Endothelial cell of umbilical vein (primary cell): ENCODE data around the gene RLIM. TPM values are rescaled to one million over a fixed set of nuclear protein-coding genes. Genes with fewer than 3 reads are reported as not detected.

Source experiments
- BruUV-seq: library from RNA; stranded (reverse); fragments of 400-500 nt; replicated peaks from 2 replicates; lab custom pipeline; 2021; lab: Mats Ljungman, UMichigan
- CTCF ChIA-PET: fragments of 300-600, 350-600 bp; sonication (Branson Sonifier 250); formaldehyde crosslinking; loops from one replicate; lab custom pipeline; 2021; ENCODE audit warnings: antibody characterized with exemption, inconsistent platforms; lab: Charles Lee
- POLR2A ChIA-PET: fragments of 300-600, 350-600 bp; sonication (Branson Sonifier 250); formaldehyde crosslinking; loops from one replicate; lab custom pipeline; 2021; ENCODE audit warnings: antibody characterized with exemption, inconsistent platforms; lab: Charles Lee
- DNase-seq: peaks from one replicate; pipeline ENCODE4 v3.0.0-alpha.2; 2011; ENCODE audit warnings: low read depth, low spot score
- FAIRE-seq: peaks from 2 replicates; lab custom pipeline; 2011; peaks lifted over from hg19 to GRCh38; lab: Jason Lieb, UNC
- H2AFZ ChIP-seq: 2 replicates; pipeline ENCODE4 v1.6.0; 2012; ENCODE audit warnings: low read depth, low read length, control low read depth, inconsistent platforms
- H3K27ac ChIP-seq: 2 replicates; pipeline ENCODE4 v1.5.1; 2011; ENCODE audit warnings: low read depth, mild to moderate bottlenecking, control low read depth, low read length, moderate library complexity; ENCODE audit not compliant: insufficient read depth
- H3K27me3 ChIP-seq, 2 experiments: 2 replicates each; pipeline versions ENCODE4 v1.6.0 to v1.6.1; 2011; ENCODE audit warnings: low read length in 2 of 2, mixed read lengths in 1 of 2; ENCODE audit not compliant: control insufficient read depth in 2 of 2, insufficient read depth in 2 of 2
- H3K36me3 ChIP-seq, 2 experiments: 2 replicates in 1 of 2; 3 replicates in 1 of 2; pipeline ENCODE4 v1.5.1; 2011; ENCODE audit warnings: low read length in 2 of 2, mild to moderate bottlenecking in 1 of 2, moderate library complexity in 1 of 2; ENCODE audit not compliant: control insufficient read depth in 2 of 2, insufficient read depth in 2 of 2; ENCODE audit errors: extremely low read depth in 1 of 2
- H3K4me1 ChIP-seq: 3 replicates; pipeline ENCODE4 v1.5.1; 2011; ENCODE audit warnings: mild to moderate bottlenecking, low read length; ENCODE audit not compliant: control insufficient read depth, insufficient read depth; ENCODE audit errors: extremely low read depth
- H3K4me2 ChIP-seq: 2 replicates; pipeline ENCODE4 v1.6.1; 2011; ENCODE audit warnings: low read length, control low read depth, mixed read lengths; ENCODE audit not compliant: insufficient read depth
- H3K4me3 ChIP-seq, 3 experiments: fragments of 200-600 bp in 1 of 3; sonication (generic), shearing (Covaris generic) in 1 of 3; replicated peaks in 1 of 3; 2 replicates each; pipeline ENCODE4 v1.5.1; 2011 to 2016; ENCODE audit warnings: control low read depth in 3 of 3, low read length in 3 of 3, mild to moderate bottlenecking in 2 of 3, inconsistent platforms in 1 of 3, low read depth in 1 of 3, moderate library complexity in 1 of 3; ENCODE audit not compliant: insufficient read depth in 1 of 3
- H3K79me2 ChIP-seq: 2 replicates; pipeline ENCODE4 v1.6.0; 2012; ENCODE audit warnings: low read length, inconsistent platforms; ENCODE audit not compliant: control insufficient read depth, insufficient read depth
- H3K9ac ChIP-seq: replicated peaks from 2 replicates; pipeline ENCODE3; 2011; ENCODE audit warnings: low read length, control low read depth; ENCODE audit not compliant: insufficient read depth; ENCODE audit errors: extremely low read depth
- H3K9me1 ChIP-seq: replicated peaks from 3 replicates; pipeline ENCODE4 v1.6.0; 2011; ENCODE audit warnings: mild to moderate bottlenecking, low read length; ENCODE audit not compliant: control insufficient read depth, insufficient read depth; ENCODE audit errors: extremely low read depth
- H3K9me3 ChIP-seq: replicated peaks from 2 replicates; pipeline ENCODE4 v1.5.1; 2012; ENCODE audit warnings: low read length, inconsistent platforms; ENCODE audit not compliant: control insufficient read depth, insufficient read depth
- H4K20me1 ChIP-seq: replicated peaks from 2 replicates; pipeline ENCODE3; 2011; ENCODE audit warnings: mild to moderate bottlenecking, low read length; ENCODE audit not compliant: control insufficient read depth, insufficient read depth; ENCODE audit errors: extremely low read depth
- GATA2 ChIP-seq: IDR thresholded peaks from 2 replicates; pipeline ENCODE4 v1.7.0; 2011; ENCODE audit warnings: low read depth, mild to moderate bottlenecking, moderate library complexity, mixed read lengths, low read length; ENCODE audit not compliant: insufficient read length, insufficient read depth
- POLR2AphosphoS5 ChIP-seq: IDR thresholded peaks from 2 replicates; pipeline ENCODE4 v1.6.1; 2012; ENCODE audit warnings: low read depth, mild to moderate bottlenecking, control low read depth, low read length, moderate library complexity; ENCODE audit not compliant: insufficient read depth
- dilution Hi-C: fragments of 300-500 bp; cut with MboI; formaldehyde crosslinking; loops from one replicate; pipeline ENCODE4 v1.15.0; 2019; ENCODE audit warnings: low sequenced_read_pairs; ENCODE audit not compliant: extremely low pct_ligation_motif_present
- intact Hi-C: fragments of 100-400 bp; cut with micrococcal nuclease; formaldehyde crosslinking; loops from one replicate; pipeline ENCODE4 v1.10.0; 2022
- polyA plus RNA-seq, 4 experiments: library from polyadenylated mRNA; depleted of rRNA in 3 of 4; stranded (reverse) in 3 of 4; unstranded in 1 of 4; fragments of >200 nt; gene quantifications; 2 replicates each; pipeline versions ENCODE4 v1.2.1 to v1.2.3, GENCODE V29; 2011 to 2012; ENCODE audit warnings: missing spikeins in 1 of 4
- total RNA-seq: library from RNA; stranded (reverse); gene quantifications from 2 replicates; pipeline ENCODE4 v1.2.3, GENCODE V29; 2021
- TF ChIP-seq, protein P1 (sequence below), 2 donors: IDR thresholded peaks; 1 replicate in 1 of 2; 2 replicates in 1 of 2; pipeline ENCODE4 v1.5.1; 2011; ENCODE audit warnings: low read length in 2 of 2, mild to moderate bottlenecking in 2 of 2, moderate library complexity in 2 of 2, control low read depth in 1 of 2, inconsistent platforms in 1 of 2, low read depth in 1 of 2; ENCODE audit not compliant: insufficient read depth in 1 of 2; ENCODE audit errors: extremely low read depth in 1 of 2

The RLIM gene
- total and polyA plus RNA-seq, 2 donors (not counting 3 experiments of a cell fraction or from before 2014, with no cell fraction given) = 8.2 to 40.1 TPM

DNA sequence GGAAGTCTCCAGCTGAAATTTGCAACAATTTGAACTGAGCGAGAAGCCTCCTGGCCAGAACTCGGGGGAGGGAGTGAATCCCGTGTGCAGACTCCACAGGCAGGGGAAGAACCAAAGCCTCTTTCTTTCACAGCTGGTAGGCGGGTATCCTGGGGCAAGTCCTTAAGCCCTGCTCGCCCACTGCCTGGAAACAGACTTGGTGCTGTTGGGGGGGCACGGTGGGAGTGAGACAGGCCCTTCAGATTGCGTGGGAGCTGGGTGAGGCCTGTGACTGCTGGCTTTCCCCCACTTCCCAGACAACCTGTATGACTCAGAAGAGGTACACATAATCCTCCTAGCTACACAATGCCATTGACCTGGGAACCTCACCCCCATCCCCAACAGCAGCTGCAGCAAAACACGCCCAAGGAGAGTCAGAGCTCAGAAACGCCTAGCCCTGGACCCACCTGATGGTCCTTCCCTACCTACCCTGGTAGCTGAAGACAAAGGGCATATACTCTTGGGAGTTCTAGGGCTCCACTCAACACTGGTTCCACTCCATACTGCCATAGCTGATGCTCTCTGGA lies 22.4 kb upstream of the RLIM start:
- H3K9me3 ChIP-seq = no peaks in the 10 kb centered on the region
- no peak overlapping the region for H2AFZ ChIP-seq
- no TSS peak for BruUV-seq
- ChIA-PET CTCF (no interaction called here), POLR2A (no interaction called here)
- H3K27me3 ChIP-seq = no peaks in the 10 kb centered on the region
- FAIRE-seq = no peak
- dilution Hi-C loops (no loop called here), intact Hi-C loops (no loop called here)
- no peak overlapping the region for H3K27ac ChIP-seq
- H3K4me3 ChIP-seq = no peak overlapping the region
- DNase-seq = no peak
- no peak overlapping the region for H3K4me2 ChIP-seq
- no peaks in the 10 kb centered on the region for H3K4me1 ChIP-seq
- H3K9me1 ChIP-seq = no peaks in the 10 kb centered on the region
- no peaks in the 10 kb centered on the region for H3K36me3 ChIP-seq
- TF ChIP-seq POLR2AphosphoS5 = no peak
- TF ChIP-seq GATA2 = no peak
- TF ChIP-seq, protein P1, sequence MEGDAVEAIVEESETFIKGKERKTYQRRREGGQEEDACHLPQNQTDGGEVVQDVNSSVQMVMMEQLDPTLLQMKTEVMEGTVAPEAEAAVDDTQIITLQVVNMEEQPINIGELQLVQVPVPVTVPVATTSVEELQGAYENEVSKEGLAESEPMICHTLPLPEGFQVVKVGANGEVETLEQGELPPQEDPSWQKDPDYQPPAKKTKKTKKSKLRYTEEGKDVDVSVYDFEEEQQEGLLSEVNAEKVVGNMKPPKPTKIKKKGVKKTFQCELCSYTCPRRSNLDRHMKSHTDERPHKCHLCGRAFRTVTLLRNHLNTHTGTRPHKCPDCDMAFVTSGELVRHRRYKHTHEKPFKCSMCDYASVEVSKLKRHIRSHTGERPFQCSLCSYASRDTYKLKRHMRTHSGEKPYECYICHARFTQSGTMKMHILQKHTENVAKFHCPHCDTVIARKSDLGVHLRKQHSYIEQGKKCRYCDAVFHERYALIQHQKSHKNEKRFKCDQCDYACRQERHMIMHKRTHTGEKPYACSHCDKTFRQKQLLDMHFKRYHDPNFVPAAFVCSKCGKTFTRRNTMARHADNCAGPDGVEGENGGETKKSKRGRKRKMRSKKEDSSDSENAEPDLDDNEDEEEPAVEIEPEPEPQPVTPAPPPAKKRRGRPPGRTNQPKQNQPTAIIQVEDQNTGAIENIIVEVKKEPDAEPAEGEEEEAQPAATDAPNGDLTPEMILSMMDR (IDR thresholded peaks at IDR 0.05; ENCODE audit: extremely low read depth in 1 of 2, insufficient read depth in 1 of 2, low read depth in 1 of 2, low read length in 2 of 2) = no peak
- no peaks in the 10 kb centered on the region for H4K20me1 ChIP-seq
- no peaks in the 10 kb centered on the region for H3K79me2 ChIP-seq
- H3K9ac ChIP-seq = no peak overlapping the region
